ENCODE results near the gene DDX20. TPM values are rescaled to one million over a fixed set of nuclear protein-coding genes. Genes with fewer than 3 reads are reported as not detected.

Gene DDX20
- total RNA-seq, 2 donors from 2014 or later = 15.9 to 33.9 TPM

DNA sequence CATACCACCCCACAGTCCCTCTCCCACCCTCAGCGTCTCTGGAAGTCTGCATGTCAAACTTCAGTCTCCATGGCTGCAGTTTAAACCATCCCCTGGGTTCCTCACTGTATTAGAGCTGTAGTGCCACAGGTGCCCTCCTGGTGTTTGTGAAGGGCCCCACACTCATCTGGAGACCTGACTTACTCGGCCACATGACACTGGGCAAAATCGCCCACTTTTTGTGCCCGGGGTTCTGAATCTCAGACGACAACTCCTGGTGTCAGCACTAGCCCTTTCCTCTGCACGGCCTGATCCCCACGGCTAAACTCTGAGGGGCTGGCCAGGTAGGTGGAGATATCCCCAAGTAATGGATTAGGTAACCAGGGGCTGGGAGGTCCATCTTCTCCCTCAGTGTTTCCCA is 23.0 kb upstream of the DDX20 start:
- intact Hi-C loops (cut with DNase I) = no loop called here
- TF ChIP-seq, protein P1, sequence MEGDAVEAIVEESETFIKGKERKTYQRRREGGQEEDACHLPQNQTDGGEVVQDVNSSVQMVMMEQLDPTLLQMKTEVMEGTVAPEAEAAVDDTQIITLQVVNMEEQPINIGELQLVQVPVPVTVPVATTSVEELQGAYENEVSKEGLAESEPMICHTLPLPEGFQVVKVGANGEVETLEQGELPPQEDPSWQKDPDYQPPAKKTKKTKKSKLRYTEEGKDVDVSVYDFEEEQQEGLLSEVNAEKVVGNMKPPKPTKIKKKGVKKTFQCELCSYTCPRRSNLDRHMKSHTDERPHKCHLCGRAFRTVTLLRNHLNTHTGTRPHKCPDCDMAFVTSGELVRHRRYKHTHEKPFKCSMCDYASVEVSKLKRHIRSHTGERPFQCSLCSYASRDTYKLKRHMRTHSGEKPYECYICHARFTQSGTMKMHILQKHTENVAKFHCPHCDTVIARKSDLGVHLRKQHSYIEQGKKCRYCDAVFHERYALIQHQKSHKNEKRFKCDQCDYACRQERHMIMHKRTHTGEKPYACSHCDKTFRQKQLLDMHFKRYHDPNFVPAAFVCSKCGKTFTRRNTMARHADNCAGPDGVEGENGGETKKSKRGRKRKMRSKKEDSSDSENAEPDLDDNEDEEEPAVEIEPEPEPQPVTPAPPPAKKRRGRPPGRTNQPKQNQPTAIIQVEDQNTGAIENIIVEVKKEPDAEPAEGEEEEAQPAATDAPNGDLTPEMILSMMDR (IDR thresholded peaks at IDR 0.05) = no peak
- TF ChIP-seq POLR2AphosphoS5 (IDR thresholded peaks at IDR 0.05) = no peak
- TF ChIP-seq POLR2A (IDR thresholded peaks at IDR 0.05) = no peak
- Histone ChIP-seq H3K4me3 (no peak overlapping the region), H3K9me3 (no peaks in the 10 kb centered on the region), H3K36me3 (no peaks in the 10 kb centered on the region), H3K27ac (no peak overlapping the region), H3K27me3 (replicated peaks; ENCODE audit: insufficient read depth) (no peaks in the 10 kb centered on the region), H3K4me1 (replicated peaks) (no peaks in the 10 kb centered on the region)
- DNase-seq (ENCODE audit: low spot score) = no peak
- WGBS = 89% methylated on average over 7 of the region's 7 CpGs

DNA sequence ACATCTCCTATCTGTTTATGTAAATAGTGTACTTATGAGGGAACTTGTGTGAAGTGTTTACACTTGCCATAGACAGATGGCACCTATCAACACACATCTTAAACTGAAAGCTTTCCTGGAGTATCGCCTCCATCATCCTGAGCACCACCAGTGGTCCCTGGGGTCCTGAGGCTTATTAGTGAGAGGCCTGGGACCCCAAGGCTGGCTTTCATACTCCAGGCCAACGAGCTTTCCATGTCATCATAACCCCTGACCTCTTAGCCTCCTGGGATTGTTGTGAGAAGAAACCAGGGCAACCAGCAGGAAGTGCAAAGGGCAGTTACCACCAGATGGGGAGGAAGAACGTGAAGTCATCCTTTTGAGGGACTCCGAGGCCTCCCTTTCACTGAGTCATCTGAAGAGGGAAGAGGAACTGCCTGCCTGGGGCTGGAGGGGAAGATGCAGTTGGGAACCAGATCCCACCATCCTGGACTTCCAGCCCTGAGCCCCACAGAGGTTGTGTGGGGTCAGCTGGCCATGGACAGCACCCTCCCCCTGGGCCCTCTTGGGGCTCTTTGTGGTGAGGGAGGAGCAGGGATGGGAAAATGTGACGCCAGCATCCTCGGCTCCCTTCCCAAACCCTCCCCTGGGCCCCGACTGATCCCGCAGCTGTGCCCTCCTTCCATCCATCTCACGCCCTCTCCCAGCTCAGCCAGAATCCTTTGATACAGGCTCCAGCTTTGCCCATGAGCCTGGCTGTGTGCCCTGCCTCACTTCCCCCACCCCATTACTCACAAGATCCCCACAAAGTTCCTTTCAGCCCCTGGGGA is 22.3 kb upstream of the DDX20 start:
- WGBS = 62% methylated on average over 9 of the region's 9 CpGs
- H3K27ac ChIP-seq = peak overlapping the region in 1 of 2 donors; percentile 16
- DNase-seq (ENCODE audit: low spot score) = no peak
- H3K9me3 ChIP-seq = no peaks in the 10 kb centered on the region
- H3K36me3 ChIP-seq = no peaks in the 10 kb centered on the region
- no peak for TF ChIP-seq POLR2AphosphoS5 (IDR thresholded peaks at IDR 0.05)
- TF ChIP-seq, protein P1 (IDR thresholded peaks at IDR 0.05) = no peak
- TF ChIP-seq POLR2A (IDR thresholded peaks at IDR 0.05) = no peak
- no peaks in the 10 kb centered on the region for H3K4me1 ChIP-seq (replicated peaks)
- no peaks in the 10 kb centered on the region for H3K27me3 ChIP-seq (replicated peaks; ENCODE audit: insufficient read depth)
- intact Hi-C loops (cut with DNase I) = no loop called here
- H3K4me3 ChIP-seq = no peak overlapping the region

DNA sequence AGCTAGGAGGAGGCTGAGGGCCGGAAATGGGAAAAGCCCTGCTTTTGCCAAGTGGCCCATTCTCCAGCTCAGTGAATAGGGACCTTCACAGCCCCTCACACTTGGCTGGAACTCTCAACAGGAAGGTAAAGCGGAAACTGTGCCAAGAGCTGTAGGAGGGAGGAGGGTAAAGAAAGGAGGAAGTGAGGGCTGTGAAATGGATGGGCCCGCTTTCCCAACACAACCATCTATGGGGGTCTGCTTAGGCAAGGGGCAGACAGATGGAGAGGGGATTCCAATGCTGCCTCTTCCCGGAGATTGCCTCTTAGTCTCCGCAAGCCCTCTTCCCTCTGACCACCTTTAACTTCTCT is 21.7 kb upstream of the DDX20 start:
- intact Hi-C loops (cut with DNase I) = no loop called here
- H3K27ac ChIP-seq = peak overlapping the region in 1 of 2 donors; percentile 16
- H3K4me3 ChIP-seq = no peak overlapping the region
- TF ChIP-seq POLR2AphosphoS5 (IDR thresholded peaks at IDR 0.05) = no peak
- TF ChIP-seq, protein P1 (IDR thresholded peaks at IDR 0.05) = no peak
- TF ChIP-seq POLR2A (IDR thresholded peaks at IDR 0.05) = no peak
- no peak for DNase-seq (ENCODE audit: low spot score)
- H3K36me3 ChIP-seq = no peaks in the 10 kb centered on the region
- 77% methylated on average over 5 of the region's 5 CpGs for WGBS
- no peaks in the 10 kb centered on the region for H3K4me1 ChIP-seq (replicated peaks)
- H3K9me3 ChIP-seq = no peaks in the 10 kb centered on the region
- H3K27me3 ChIP-seq (replicated peaks; ENCODE audit: insufficient read depth) = no peaks in the 10 kb centered on the region

DNA sequence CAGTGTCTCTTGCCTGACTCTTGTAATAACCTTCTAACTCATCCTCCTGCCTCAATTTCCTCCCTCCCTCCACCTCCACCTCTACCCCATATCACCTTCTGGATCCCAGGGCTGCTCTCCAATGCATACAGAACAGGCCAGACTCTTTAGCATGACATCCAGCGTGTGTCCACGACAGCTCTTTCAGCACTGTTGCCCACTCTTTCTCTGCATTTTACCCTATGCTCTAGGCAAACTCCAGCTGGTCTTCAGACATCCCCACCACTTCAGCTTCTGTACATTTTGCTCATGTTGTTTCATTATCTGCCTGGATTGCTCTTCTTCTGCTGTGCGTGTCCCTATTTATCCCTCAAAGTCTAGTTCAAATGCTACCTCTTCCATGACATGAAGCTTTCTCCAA is 21.3 kb upstream of the DDX20 start:
- Histone ChIP-seq H3K9me3 (no peaks in the 10 kb centered on the region), H3K27me3 (replicated peaks; ENCODE audit: insufficient read depth) (no peaks in the 10 kb centered on the region), H3K36me3 (no peaks in the 10 kb centered on the region), H3K27ac (no peak overlapping the region), H3K4me3 (no peak overlapping the region), H3K4me1 (replicated peaks) (no peaks in the 10 kb centered on the region)
- no peak for TF ChIP-seq POLR2AphosphoS5 (IDR thresholded peaks at IDR 0.05)
- TF ChIP-seq, protein P1 (IDR thresholded peaks at IDR 0.05) = no peak
- TF ChIP-seq POLR2A (IDR thresholded peaks at IDR 0.05) = no peak
- intact Hi-C loops (cut with DNase I) = no loop called here
- DNase-seq (ENCODE audit: low spot score) = no peak
- 76% methylated on average over 3 of the region's 3 CpGs for WGBS

DNA sequence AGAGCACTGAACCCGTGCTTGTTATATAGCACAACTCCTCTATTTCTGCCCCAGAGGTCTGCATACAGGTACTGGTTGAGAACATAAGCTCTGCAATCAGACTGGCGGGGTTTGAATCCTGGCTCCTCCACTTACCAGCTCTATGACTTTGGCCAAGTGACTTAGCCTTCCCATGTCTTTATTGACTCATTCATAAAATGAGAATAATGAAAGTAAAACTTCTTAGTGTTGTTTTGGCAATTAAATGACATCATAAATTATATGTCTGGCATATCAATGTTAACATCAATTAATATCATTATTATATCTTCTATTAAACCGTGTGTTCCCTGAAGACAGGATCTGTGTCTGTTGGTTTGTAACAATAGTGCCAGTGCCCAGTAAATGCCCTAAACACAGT is 20.8 kb upstream of the DDX20 start:
- Histone ChIP-seq H3K4me3 (no peak overlapping the region), H3K9me3 (no peaks in the 10 kb centered on the region), H3K27ac (no peak overlapping the region), H3K27me3 (replicated peaks; ENCODE audit: insufficient read depth) (no peaks in the 10 kb centered on the region), H3K4me1 (replicated peaks) (no peaks in the 10 kb centered on the region), H3K36me3 (no peaks in the 10 kb centered on the region)
- TF ChIP-seq POLR2AphosphoS5 (IDR thresholded peaks at IDR 0.05) = no peak
- TF ChIP-seq, protein P1 (IDR thresholded peaks at IDR 0.05) = no peak
- TF ChIP-seq POLR2A (IDR thresholded peaks at IDR 0.05) = no peak
- DNase-seq (ENCODE audit: low spot score) = no peak
- intact Hi-C loops (cut with DNase I) = no loop called here
- WGBS = 67% methylated on average over 3 of the region's 3 CpGs
